ENCODE results near the gene LYPD6. TPM values are rescaled to one million over a fixed set of nuclear protein-coding genes. Genes with fewer than 3 reads are reported as not detected.

The LYPD6 gene
- total and polyA plus RNA-seq, 4 donors: 0.15 to 0.42 (median 0.23) TPM

- Histone ChIP-seq H3K36me3 (ENCODE audit: control insufficient read depth in 4 of 4, insufficient read depth in 3 of 4, low read depth in 1 of 4, low read length in 3 of 4) (no peaks in the 10 kb centered on the region), H3K27me3 (ENCODE audit: control insufficient read depth in 4 of 4, insufficient read depth in 4 of 4, low read length in 3 of 4) (no peaks in the 10 kb centered on the region), H3K4me1 (ENCODE audit: control insufficient read depth in 4 of 4, insufficient read depth in 4 of 4, low read length in 3 of 4) (no peaks in the 10 kb centered on the region), H3K27ac (ENCODE audit: low read depth in 1 of 2, low read length in 2 of 2) (no peak overlapping the region), H3K4me3 (ENCODE audit: low read depth in 1 of 3, low read length in 3 of 3) (no peak overlapping the region), H3K9me3 (ENCODE audit: control insufficient read depth in 4 of 4, low read length in 3 of 4) (no peaks in the 10 kb centered on the region), H3K9ac (ENCODE audit: low read depth in 1 of 2, low read length in 2 of 2) (no peak overlapping the region)
- TF ChIP-seq FOXA1 (IDR thresholded peaks at IDR 0.05): no peak
- WGBS: 76% methylated on average over 7 of the region's 7 CpGs
- DNase-seq (ENCODE audit: low spot score): no peak
Observed at GRCh38 chr2:149470046-149470445, 139.7 kb downstream of the LYPD6 start.

GRCh38 chr2:149472413-149472812 lies 142.0 kb downstream of the LYPD6 start:
- Histone ChIP-seq H3K36me3 (ENCODE audit: control insufficient read depth in 4 of 4, insufficient read depth in 3 of 4, low read depth in 1 of 4, low read length in 3 of 4) (no peaks in the 10 kb centered on the region), H3K9ac (ENCODE audit: low read depth in 1 of 2, low read length in 2 of 2) (no peak overlapping the region), H3K4me3 (ENCODE audit: low read depth in 1 of 3, low read length in 3 of 3) (no peak overlapping the region), H3K27me3 (ENCODE audit: control insufficient read depth in 4 of 4, insufficient read depth in 4 of 4, low read length in 3 of 4) (no peaks in the 10 kb centered on the region), H3K9me3 (ENCODE audit: control insufficient read depth in 4 of 4, low read length in 3 of 4) (no peaks in the 10 kb centered on the region), H3K4me1 (ENCODE audit: control insufficient read depth in 4 of 4, insufficient read depth in 4 of 4, low read length in 3 of 4) (no peaks in the 10 kb centered on the region), H3K27ac (ENCODE audit: low read depth in 1 of 2, low read length in 2 of 2) (no peak overlapping the region)
- DNase-seq (ENCODE audit: low spot score): no peak
- 86% methylated on average over 2 of the region's 2 CpGs for WGBS
- TF ChIP-seq EGR1 (IDR thresholded peaks at IDR 0.05; ENCODE audit: low read depth in 2 of 2): no peak
- no peak for TF ChIP-seq GABPA (IDR thresholded peaks at IDR 0.05 in 1 of 2, conservative IDR thresholded peaks at IDR 0.05 in 1 of 2)
- TF ChIP-seq SP1 (IDR thresholded peaks at IDR 0.05): no peak
- TF ChIP-seq NR2F2 (IDR thresholded peaks at IDR 0.05): no peak
- TF ChIP-seq FOXA1 (IDR thresholded peaks at IDR 0.05): no peak
- no peak for TF ChIP-seq ATF3 (IDR thresholded peaks at IDR 0.05)
- no peak for TF ChIP-seq TAF1 (conservative IDR thresholded peaks at IDR 0.05)
- no peak for TF ChIP-seq HNF4G (IDR thresholded peaks at IDR 0.05)
- no peak for TF ChIP-seq YY1 (IDR thresholded peaks at IDR 0.05)
- no peak for TF ChIP-seq JUND (IDR thresholded peaks at IDR 0.05)
- TF ChIP-seq RXRA (IDR thresholded peaks at IDR 0.05): no peak

GRCh38 chr2:149473068-149473467 lies 142.7 kb downstream of the LYPD6 start:
- Histone ChIP-seq H3K9ac (ENCODE audit: low read depth in 1 of 2, low read length in 2 of 2) (no peak overlapping the region), H3K27me3 (ENCODE audit: control insufficient read depth in 4 of 4, insufficient read depth in 4 of 4, low read length in 3 of 4) (no peaks in the 10 kb centered on the region), H3K4me3 (ENCODE audit: low read depth in 1 of 3, low read length in 3 of 3) (no peak overlapping the region), H3K9me3 (ENCODE audit: control insufficient read depth in 4 of 4, low read length in 3 of 4) (no peaks in the 10 kb centered on the region), H3K36me3 (ENCODE audit: control insufficient read depth in 4 of 4, insufficient read depth in 3 of 4, low read depth in 1 of 4, low read length in 3 of 4) (no peaks in the 10 kb centered on the region), H3K4me1 (ENCODE audit: control insufficient read depth in 4 of 4, insufficient read depth in 4 of 4, low read length in 3 of 4) (no peaks in the 10 kb centered on the region), H3K27ac (ENCODE audit: low read depth in 1 of 2, low read length in 2 of 2) (no peak overlapping the region)
- DNase-seq (ENCODE audit: low spot score): no peak
- no peak for TF ChIP-seq ZBTB33 (IDR thresholded peaks at IDR 0.05)
- TF ChIP-seq ATF3 (IDR thresholded peaks at IDR 0.05): no peak
- TF ChIP-seq HNF4G (IDR thresholded peaks at IDR 0.05): no peak
- TF ChIP-seq HNF4A (conservative IDR thresholded peaks at IDR 0.05): no peak
- 91% methylated on average over 1 of the region's 1 CpG for WGBS

- TF ChIP-seq RXRA (IDR thresholded peaks at IDR 0.05) (no peak), CTCF (IDR thresholded peaks at IDR 0.05; ENCODE audit: low read depth, low read length, missing input control) (no peak), REST (IDR thresholded peaks at IDR 0.05) (no peak), YY1 (IDR thresholded peaks at IDR 0.05) (no peak), RAD21 (IDR thresholded peaks at IDR 0.05) (no peak)
Observed at GRCh38 chr2:149473521-149473920, 143.1 kb downstream of the LYPD6 start.

More at GRCh38 chr2:149473521-149473920, 143.1 kb downstream of the LYPD6 start:
- Histone ChIP-seq H3K27me3 (ENCODE audit: control insufficient read depth in 4 of 4, insufficient read depth in 4 of 4, low read length in 3 of 4) (no peaks in the 10 kb centered on the region), H3K36me3 (ENCODE audit: control insufficient read depth in 4 of 4, insufficient read depth in 3 of 4, low read depth in 1 of 4, low read length in 3 of 4) (no peaks in the 10 kb centered on the region), H3K27ac (ENCODE audit: low read depth in 1 of 2, low read length in 2 of 2) (no peak overlapping the region), H3K4me1 (ENCODE audit: control insufficient read depth in 4 of 4, insufficient read depth in 4 of 4, low read length in 3 of 4) (no peaks in the 10 kb centered on the region), H3K4me3 (ENCODE audit: low read depth in 1 of 3, low read length in 3 of 3) (no peak overlapping the region), H3K9me3 (ENCODE audit: control insufficient read depth in 4 of 4, low read length in 3 of 4) (no peaks in the 10 kb centered on the region), H3K9ac (ENCODE audit: low read depth in 1 of 2, low read length in 2 of 2) (no peak overlapping the region)
- DNase-seq (ENCODE audit: low spot score): no peak

Measured in liver (tissue), 9 donors.